Measurements from ENCODE around the gene ATG14.

The ATG14 gene

GRCh38 chr14:55317542-55318306, 93.9 kb downstream of the ATG14 start:
- FAIRE-seq (no peak), DNase-seq (ENCODE audit: low spot score) (no peak)

DNA sequence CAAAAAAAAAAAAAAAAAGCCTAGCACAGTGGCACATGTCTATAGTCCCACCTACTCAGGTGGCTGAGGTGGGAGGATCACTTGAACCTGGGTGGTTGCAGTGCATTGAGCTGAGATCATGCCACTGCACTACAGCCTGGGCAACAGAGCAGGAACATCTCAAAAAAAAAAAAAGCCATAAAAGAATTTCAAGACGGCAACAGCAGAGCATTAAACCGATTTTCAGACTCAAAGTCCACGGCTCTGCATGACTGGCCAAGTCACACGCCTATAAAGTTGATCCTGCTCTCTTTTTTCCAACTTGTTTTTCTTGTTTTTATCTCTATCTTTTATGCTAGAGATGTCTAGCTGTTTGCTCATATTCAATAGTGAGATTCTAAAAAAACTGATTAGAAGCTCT, 95.1 kb downstream of the ATG14 start:
- DNase-seq (ENCODE audit: low spot score) = no peak

More for the DNA sequence above, 95.1 kb downstream of the ATG14 start:
- FAIRE-seq = no peak

All from RCC 7860 (cell line).